Naive thymus-derived CD4-positive, alpha-beta T cell (primary cell): ENCODE results near the gene UAP1L1. TPM values are rescaled to one million over a fixed set of nuclear protein-coding genes. Genes with fewer than 3 reads are reported as not detected.
"Not testable (repeated sequence)": the region's sequence is repeated elsewhere in the genome, so short reads cannot be mapped to it uniquely, and the experiment has no call there.

Source experiments
- ATAC-seq: fragments of 150-1000 bp; cut with Tn5 transposase; 2 replicates; pipeline ENCODE4 v1.10.0; 2021; ENCODE audit warnings: mild to moderate bottlenecking, moderate library complexity
- CTCF ChIA-PET: fragments of 350-600 bp; sonication (Branson Sonifier 250); formaldehyde crosslinking; loops from one replicate; lab custom pipeline; 2021; ENCODE audit warnings: antibody characterized with exemption; lab: Charles Lee
- POLR2A ChIA-PET: fragments of 350-600 bp; sonication (Branson Sonifier 250); formaldehyde crosslinking; loops from one replicate; lab custom pipeline; 2021; ENCODE audit warnings: antibody characterized with exemption, inconsistent platforms; lab: Charles Lee
- DNase-seq, 9 donors: peaks; one replicate each; pipeline versions ENCODE4 v3.0.0 to v3.0.0-alpha.2; 2020 to 2022; ENCODE audit warnings: mixed read lengths in 1 of 9
- H3K27ac ChIP-seq: one replicate; pipeline ENCODE4 v1.7.0; 2013; ENCODE audit warnings: mild to moderate bottlenecking, low read depth, low read length, moderate library complexity
- H3K27me3 ChIP-seq, 2 donors: one replicate each; pipeline ENCODE4 v1.7.0; 2013; ENCODE audit warnings: low read length in 2 of 2, mild to moderate bottlenecking in 2 of 2, moderate library complexity in 2 of 2; ENCODE audit not compliant: control insufficient read depth in 2 of 2, insufficient read depth in 2 of 2
- H3K36me3 ChIP-seq, 3 experiments: 1 replicate in 2 of 3; 2 replicates in 1 of 3; pipeline ENCODE4 v1.7.0; 2013; ENCODE audit warnings: low read length in 3 of 3, mild to moderate bottlenecking in 3 of 3, moderate library complexity in 1 of 3; ENCODE audit not compliant: insufficient read depth in 3 of 3, control insufficient read depth in 2 of 3
- H3K4me1 ChIP-seq, 2 donors: one replicate each; pipeline ENCODE4 v1.7.0; 2013; ENCODE audit warnings: low read length in 2 of 2, mild to moderate bottlenecking in 2 of 2, moderate library complexity in 1 of 2; ENCODE audit not compliant: control insufficient read depth in 2 of 2, insufficient read depth in 2 of 2
- H3K4me3 ChIP-seq: 2 replicates; pipeline ENCODE4 v1.7.0; 2013; ENCODE audit warnings: mild to moderate bottlenecking, low read length
- H3K9me3 ChIP-seq, 3 experiments: 1 replicate in 2 of 3; 2 replicates in 1 of 3; pipeline ENCODE4 v1.7.0; 2013; ENCODE audit warnings: low read length in 3 of 3; ENCODE audit not compliant: control insufficient read depth in 2 of 3
- H3K27ac Mint-ChIP-seq, 9 donors: one replicate each; pipeline ENCODE4 v1.8.0; 2020 to 2022; ENCODE audit warnings: mixed read lengths in 9 of 9, mild to moderate bottlenecking in 8 of 9, moderate library complexity in 5 of 9, inconsistent platforms in 2 of 9
- H3K27me3 Mint-ChIP-seq, 5 donors: one replicate each; pipeline ENCODE4 v1.8.0; 2021 to 2022; ENCODE audit warnings: mixed read lengths in 5 of 5, mild to moderate bottlenecking in 1 of 5
- H3K36me3 Mint-ChIP-seq, 5 donors: one replicate each; pipeline ENCODE4 v1.8.0; 2020 to 2022; ENCODE audit warnings: mixed read lengths in 5 of 5, mild to moderate bottlenecking in 3 of 5, inconsistent platforms in 1 of 5
- H3K4me1 Mint-ChIP-seq, 7 donors: one replicate each; pipeline ENCODE4 v1.8.0; 2020 to 2022; ENCODE audit warnings: mixed read lengths in 7 of 7, mild to moderate bottlenecking in 3 of 7, inconsistent platforms in 1 of 7
- H3K4me3 Mint-ChIP-seq, 10 donors: one replicate each; pipeline ENCODE4 v1.8.0; 2020 to 2022; ENCODE audit warnings: mild to moderate bottlenecking in 10 of 10, mixed read lengths in 10 of 10, moderate library complexity in 6 of 10, inconsistent platforms in 2 of 10
- H3K9me3 Mint-ChIP-seq, 11 donors: one replicate each; pipeline ENCODE4 v1.8.0; 2020 to 2022; ENCODE audit warnings: mixed read lengths in 11 of 11, mild to moderate bottlenecking in 4 of 11, inconsistent platforms in 1 of 11, moderate library complexity in 1 of 11
- intact Hi-C, 2 donors: fragments of 100-400 bp; cut with micrococcal nuclease; formaldehyde crosslinking; loops; one replicate each; pipeline ENCODE4 v1.15.1; 2023
- polyA plus RNA-seq, 2 donors: library from polyadenylated mRNA; unstranded; fragments of 300-500 nt; fragmentation: Illumina TruSeq; gene quantifications; one replicate each; pipeline ENCODE4 v1.2.3, GENCODE V29; 2021
- total RNA-seq, 6 experiments: library from RNA in 5 of 6; stranded (reverse) in 5 of 6; gene quantifications; 1 replicate in 5 of 6; 2 replicates in 1 of 6; pipeline ENCODE4 v1.2.3 and lab custom pipeline; 2021 to 2026

Gene UAP1L1
- total and polyA plus RNA-seq, 7 experiments from 2014 or later: 0.71 to 27.6 (median 14.9) TPM

DNA sequence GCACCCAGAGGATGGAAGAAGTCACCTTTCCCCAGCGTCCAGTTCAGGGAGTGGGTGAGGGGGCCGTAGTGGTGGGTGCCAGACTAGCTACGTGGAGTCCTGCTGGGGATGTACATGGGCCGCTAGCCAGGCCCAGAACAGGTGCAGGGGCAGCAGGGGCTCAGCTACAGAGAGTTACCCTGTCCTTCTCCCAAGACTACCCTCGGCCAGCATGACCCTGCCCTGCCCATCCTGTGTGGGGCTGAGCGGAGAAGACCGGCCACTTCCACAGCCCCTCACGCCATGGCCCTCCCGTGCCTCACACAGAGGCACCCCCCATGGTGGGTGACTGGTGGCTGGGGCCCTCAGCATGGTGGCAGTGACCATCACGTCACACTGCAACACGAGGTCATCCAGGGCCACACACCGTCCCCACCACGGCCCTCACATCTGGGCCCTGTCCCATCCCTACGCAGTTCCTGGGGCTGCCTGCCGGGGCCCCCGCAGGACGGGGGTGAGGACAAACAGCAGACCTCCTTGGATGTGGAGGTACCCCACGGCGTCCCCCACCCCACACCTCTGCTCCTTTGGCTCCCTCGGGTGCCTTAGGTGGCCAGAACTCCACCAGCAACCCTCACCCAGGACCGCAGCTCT, 38.2 kb downstream of the UAP1L1 start:
- Histone ChIP-seq H3K27ac (no peak overlapping the region), H3K36me3 (peaks cover 0 to 27% (median 0%) of the 10 kb centered on the region in 3 experiments), H3K27me3 (no peaks in the 10 kb centered on the region), H3K4me3 (no peak overlapping the region), H3K4me1 (peaks cover 0 to 4% of the 10 kb centered on the region in 2 donors), H3K9me3 (no peaks in the 10 kb centered on the region)
- DNase-seq (no peak), ATAC-seq (no peak)
- intact Hi-C loops: loop anchor here in 1 of 2 donors (2.0 kb wide), 1 partner anchor 13 kb away; no protein-coding TSS in a partner anchor
- no peak overlapping the region for H3K27ac Mint-ChIP-seq
- POLR2A ChIA-PET: interaction anchor here (1.2 to 3.6 kb wide), 7 partner anchors 14 to 127 kb away, joined by 3 to 21 read pairs (median 5); partner anchors contain the start of genes ANAPC2 and MAN1B1
- H3K36me3 Mint-ChIP-seq: peaks cover 0 to 3% (median 0%) of the 10 kb centered on the region in 5 donors
- H3K27me3 Mint-ChIP-seq: no peaks in the 10 kb centered on the region
- no peaks in the 10 kb centered on the region for H3K9me3 Mint-ChIP-seq
- H3K4me3 Mint-ChIP-seq: peak overlapping the region in 3 of 10 donors; percentile 17 to 78 (median 51)
- H3K4me1 Mint-ChIP-seq: peaks cover 0 to 13% (median 6%) of the 10 kb centered on the region in 7 donors
- CTCF ChIA-PET: interaction anchor here (1.4 to 2.5 kb wide), 2 partner anchors 9 to 20 kb away, joined by 4 to 11 read pairs; no protein-coding TSS in a partner anchor

DNA sequence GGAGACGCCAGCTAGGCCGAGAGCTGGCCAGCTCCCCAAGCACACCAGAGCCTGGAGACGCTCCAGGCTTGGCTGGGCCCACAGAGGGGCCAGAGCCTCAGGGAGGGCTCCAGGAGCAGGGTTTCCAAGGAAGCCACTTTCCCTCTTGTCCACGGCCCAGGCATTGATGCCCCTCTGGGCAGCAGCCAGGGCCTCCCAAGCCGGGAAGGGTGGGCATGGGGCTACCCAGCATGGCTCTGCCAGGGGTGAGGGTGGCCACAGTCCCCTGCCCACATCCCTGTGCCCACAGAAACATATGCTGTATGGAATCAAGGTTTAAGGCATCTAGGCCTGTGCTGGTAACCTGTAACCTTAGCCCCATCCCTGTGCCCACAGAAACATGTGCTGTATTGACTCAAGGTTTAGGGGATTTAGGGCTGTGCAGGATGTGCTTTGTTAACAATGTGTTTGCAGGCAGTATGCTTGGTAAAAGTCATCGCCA, 38.8 kb downstream of the UAP1L1 start:
- Mint-ChIP-seq H3K36me3 (no peaks in the 10 kb centered on the region), H3K4me3 (peak overlapping the region in 1 of 10 donors; percentile 78), H3K9me3 (no peaks in the 10 kb centered on the region), H3K27me3 (no peaks in the 10 kb centered on the region), H3K27ac (no peak overlapping the region), H3K4me1 (peaks cover 0 to 12% (median 6%) of the 10 kb centered on the region in 7 donors)
- Histone ChIP-seq H3K4me3 (no peak overlapping the region), H3K36me3 (peaks cover 0 to 22% (median 0%) of the 10 kb centered on the region in 3 experiments), H3K27ac (no peak overlapping the region), H3K27me3 (no peaks in the 10 kb centered on the region), H3K4me1 (peaks cover 0 to 4% of the 10 kb centered on the region in 2 donors), H3K9me3 (no peaks in the 10 kb centered on the region)
- ChIA-PET CTCF (interaction anchor here (0.6 to 1.4 kb wide), 2 partner anchors 8 to 121 kb away, joined by 4 read pairs; no protein-coding TSS in a partner anchor), POLR2A (interaction anchor here (1.2 to 3.6 kb wide), 5 partner anchors 14 to 107 kb away, joined by 3 to 21 read pairs (median 5); partner anchors contain the start of genes ANAPC2 and MAN1B1)
- ATAC-seq: no peak
- intact Hi-C loops: no loop called here
- no peak for DNase-seq

DNA sequence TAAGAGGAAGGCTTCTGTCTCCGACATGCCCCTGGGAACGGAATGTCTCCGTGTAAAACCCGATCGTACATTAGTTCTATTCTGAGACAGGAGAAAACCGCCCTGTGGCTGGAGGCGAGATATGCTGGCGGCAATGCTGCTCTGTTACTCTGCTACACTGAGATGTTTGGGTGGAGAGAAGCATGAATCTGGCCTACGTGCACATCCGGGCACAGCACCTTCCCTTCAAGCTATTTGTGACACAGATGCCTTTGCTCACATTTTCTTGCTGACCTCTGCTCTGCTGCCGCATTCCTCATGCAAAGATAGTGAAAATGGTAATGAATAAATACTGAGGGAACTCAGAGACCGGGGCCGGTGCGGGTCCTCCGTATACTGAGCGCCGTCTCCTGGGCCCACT, 39.4 kb downstream of the UAP1L1 start:
- Histone ChIP-seq H3K27me3 (no peaks in the 10 kb centered on the region), H3K4me1 (peaks cover 0 to 4% of the 10 kb centered on the region in 2 donors), H3K36me3 (peaks cover 0 to 15% (median 0%) of the 10 kb centered on the region in 3 experiments), H3K27ac (no peak overlapping the region), H3K9me3 (no peaks in the 10 kb centered on the region), H3K4me3 (no peak overlapping the region)
- ChIA-PET CTCF (interaction anchor here (0.6 kb wide), 1 partner anchor 120 kb away, joined by 4 read pairs; no protein-coding TSS in a partner anchor), POLR2A (interaction anchor here (0.5 to 2.5 kb wide), 2 partner anchors 12 to 22 kb away, joined by 3 to 9 read pairs; no protein-coding TSS in a partner anchor)
- DNase-seq (no peak), ATAC-seq (no peak)
- Mint-ChIP-seq H3K27me3 (no peaks in the 10 kb centered on the region), H3K9me3 (no peaks in the 10 kb centered on the region), H3K4me1 (peaks cover 0 to 12% (median 6%) of the 10 kb centered on the region in 7 donors), H3K4me3 (peak overlapping the region in 4 of 10 donors; percentile 36 to 61 (median 44)), H3K27ac (no peak overlapping the region), H3K36me3 (no peaks in the 10 kb centered on the region)
- intact Hi-C loops: no loop called here

DNA sequence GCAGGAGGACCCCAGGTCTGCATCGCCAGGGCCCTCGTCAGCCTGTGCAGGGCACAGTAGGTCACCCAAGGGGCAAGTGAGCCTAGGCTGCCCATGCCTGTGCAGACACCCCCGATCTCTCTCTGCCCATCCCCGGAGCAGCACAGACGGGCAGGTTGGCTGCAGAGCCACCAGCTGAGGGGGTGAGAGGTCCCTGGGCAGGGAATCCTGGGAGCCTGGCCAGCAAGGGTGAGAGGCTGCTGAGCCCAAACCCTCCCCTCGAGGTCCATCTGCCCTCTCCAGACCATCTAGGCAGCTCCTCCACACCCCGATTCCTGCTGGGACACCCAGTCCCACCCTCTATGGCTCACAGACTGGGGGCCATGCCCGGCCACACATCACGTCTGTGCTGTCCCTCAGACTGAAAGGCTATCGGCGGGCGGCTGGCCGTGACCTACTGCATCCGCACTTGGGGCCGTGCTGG, 40.0 kb downstream of the UAP1L1 start:
- H3K27me3 Mint-ChIP-seq: no peaks in the 10 kb centered on the region
- H3K4me1 Mint-ChIP-seq: peaks cover 0 to 16% (median 8%) of the 10 kb centered on the region in 7 donors
- H3K9me3 ChIP-seq: no peaks in the 10 kb centered on the region
- H3K36me3 ChIP-seq: peaks cover 0 to 9% (median 0%) of the 10 kb centered on the region in 3 experiments
- no peaks in the 10 kb centered on the region for H3K36me3 Mint-ChIP-seq
- H3K27ac ChIP-seq: no peak overlapping the region
- intact Hi-C loops: no loop called here
- H3K4me3 Mint-ChIP-seq: no peak overlapping the region
- peaks cover 0 to 4% of the 10 kb centered on the region in 2 donors for H3K4me1 ChIP-seq
- CTCF ChIA-PET: no interaction called here
- H3K4me3 ChIP-seq: no peak overlapping the region
- POLR2A ChIA-PET: interaction anchor here (0.5 to 2.5 kb wide), 2 partner anchors 12 to 22 kb away, joined by 3 to 9 read pairs; no protein-coding TSS in a partner anchor
- no peak overlapping the region for H3K27ac Mint-ChIP-seq
- H3K27me3 ChIP-seq: no peaks in the 10 kb centered on the region
- no peak for ATAC-seq
- H3K9me3 Mint-ChIP-seq: no peaks in the 10 kb centered on the region
- no peak for DNase-seq

DNA sequence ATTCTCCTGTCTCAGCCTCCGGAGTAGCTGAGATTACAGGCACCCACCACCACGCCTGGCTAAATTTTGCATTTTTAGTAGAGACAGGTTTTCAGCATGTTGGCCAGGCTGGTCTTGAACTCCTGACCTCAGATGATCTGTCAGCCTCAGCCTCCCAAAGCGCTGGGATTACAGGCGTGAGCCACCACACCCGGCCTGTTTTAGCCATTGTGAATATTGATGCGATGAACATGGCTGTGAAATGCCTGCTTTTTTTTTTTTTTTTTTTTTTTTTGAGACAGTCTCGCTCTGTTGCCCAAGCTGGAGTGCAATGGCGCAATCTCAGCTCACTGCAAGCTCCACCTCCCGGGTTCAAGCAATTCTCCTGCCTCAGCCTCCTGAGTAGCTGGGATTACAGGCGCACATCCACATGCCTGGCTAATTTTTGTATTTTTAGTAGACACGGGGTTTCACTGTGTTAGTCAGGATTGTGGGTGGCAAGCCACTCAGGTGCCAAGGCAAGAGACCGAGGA, 40.8 kb downstream of the UAP1L1 start:
- not testable (repeated sequence) for ATAC-seq, H3K4me3 ChIP-seq, H3K27ac Mint-ChIP-seq, H3K9me3 Mint-ChIP-seq, H3K36me3 ChIP-seq, H3K27me3 Mint-ChIP-seq, H3K36me3 Mint-ChIP-seq, H3K9me3 ChIP-seq, DNase-seq, H3K4me3 Mint-ChIP-seq, H3K27me3 ChIP-seq, H3K27ac ChIP-seq, H3K4me1 ChIP-seq
- intact Hi-C loops: loop anchor here (1.0 to 2.0 kb wide), 4 partner anchors 23 to 118 kb away; partner anchors contain the start of gene RNF224 (in 2 of the 2)
- POLR2A ChIA-PET: interaction anchor here (0.6 to 2.5 kb wide), 3 partner anchors 11 to 110 kb away, joined by 3 to 9 read pairs (median 4); no protein-coding TSS in a partner anchor
- CTCF ChIA-PET: interaction anchor here (0.8 to 1.9 kb wide), 2 partner anchors 22 to 109 kb away, joined by 3 to 4 read pairs; partner anchors contain the start of gene RNF224
- H3K4me1 Mint-ChIP-seq: peaks cover 0 to 17% (median 8%) of the 10 kb centered on the region in 7 donors
